ENCODE results near the gene PSME2. TPM values are rescaled to one million over a fixed set of nuclear protein-coding genes. Genes with fewer than 3 reads are reported as not detected.

PSME2 gene
- total and polyA plus RNA-seq, 2 of the 13 experiments (the other 11 are each of a cell fraction or from before 2014, with no cell fraction given) = 332 to 716 TPM

- TF ChIP-seq THAP7 (CRISPR knock-in tag; IDR thresholded peaks at IDR 0.05) (no peak), IRF9 (CRISPR knock-in tag; IDR thresholded peaks at IDR 0.05; ENCODE audit: borderline replicate concordance) (0 out of 2 replicates have a peak, but pooled peaks have one; percentile 3), AHR (CRISPR knock-in tag; IDR thresholded peaks at IDR 0.05) (no peak), HOXA5 (CRISPR knock-in tag; IDR thresholded peaks at IDR 0.05) (no peak), ZBTB38 (CRISPR knock-in tag; IDR thresholded peaks at IDR 0.05) (peak; percentile 14; the same call in 1 of the 2 replicates), RAD51 (IDR thresholded peaks at IDR 0.05; ENCODE audit: borderline replicate concordance) (no peak), ZNF138 (CRISPR knock-in tag; IDR thresholded peaks at IDR 0.05; ENCODE audit: low read depth) (no peak), HOXA3 (CRISPR knock-in tag; IDR thresholded peaks at IDR 0.05) (no peak), TRIM24 (CRISPR knock-in tag; IDR thresholded peaks at IDR 0.05) (peak; percentile 57; the same call in 1 of the 2 replicates), ZSCAN9 (CRISPR knock-in tag; IDR thresholded peaks at IDR 0.05; ENCODE audit: borderline replicate concordance) (no peak), FOXM1 (CRISPR knock-in tag; IDR thresholded peaks at IDR 0.05) (no peak; the same call in 1 of the 2 replicates), ZNF44 (CRISPR knock-in tag; IDR thresholded peaks at IDR 0.05) (0 out of 2 replicates have a peak, but pooled peaks have one; percentile 17), HNRNPLL (IDR thresholded peaks at IDR 0.05; ENCODE audit: low read depth, low read length, poor library complexity, severe bottlenecking) (no peak)
These were observed 16.1 kb downstream of the PSME2 start, which contains the start of gene FITM1 (continued) for GRCh38 chr14:24130380-24130716.
